ENCODE data around the gene CACNA1B. TPM values are rescaled to one million over a fixed set of nuclear protein-coding genes. Genes with fewer than 3 reads are reported as not detected.

Gene CACNA1B
- total and polyA plus RNA-seq, 2 of the 4 experiments (the other 2 are of a cell fraction): 0.02 TPM; not detected in 1

GRCh38 chr9:137956688-137957385, 79.3 kb downstream of the CACNA1B start:
- H3K9me3 ChIP-seq (ENCODE audit: control insufficient read depth, insufficient read depth, low read length): peaks cover 53% of the 10 kb centered on the region
- H3K27ac ChIP-seq (ENCODE audit: insufficient read depth, low read length): no peak overlapping the region
- dilution Hi-C loops (cut with HindIII; ENCODE audit: low sequenced_read_pairs, unreplicated experiment) (no loop called here), in situ Hi-C loops (cut with MboI; ENCODE audit: low sequenced_read_pairs) (no loop called here), intact Hi-C loops (cut with micrococcal nuclease) (no loop called here)
- no peaks in the 10 kb centered on the region for H3K27me3 ChIP-seq (ENCODE audit: control insufficient read depth, insufficient read depth, low read length)
- no peak overlapping the region for H3K9ac ChIP-seq (ENCODE audit: low read depth, low read length)
- H3K4ac ChIP-seq (ENCODE audit: low read depth, low read length): no peak overlapping the region
- no peaks in the 10 kb centered on the region for H4K20me1 ChIP-seq (ENCODE audit: insufficient read depth, low read length)
- no peak overlapping the region for H2BK15ac ChIP-seq (ENCODE audit: low read depth, low read length)
- no peak overlapping the region for H3K23ac ChIP-seq (ENCODE audit: low read depth, low read length)
- no peak overlapping the region for H3K14ac ChIP-seq (replicated peaks; ENCODE audit: low read depth, low read length)
- no peak overlapping the region for H2BK5ac ChIP-seq (ENCODE audit: low read depth, low read length, poor library complexity, severe bottlenecking)
- no peak overlapping the region for H4K91ac ChIP-seq (ENCODE audit: insufficient read depth, low read depth, low read length)
- no peak overlapping the region for H2BK20ac ChIP-seq (ENCODE audit: low read depth, low read length)
- H3K18ac ChIP-seq (ENCODE audit: low read depth, low read length): no peak overlapping the region
- 53% methylated on average over 6 of the region's 15 CpGs; no CpG with 5 or more reads in 1 of the 2 experiments for WGBS, 2 experiments (ENCODE audit: extremely low coverage in 2 of 2, insufficient read length in 1 of 2)
- H3K9me1 ChIP-seq (ENCODE audit: insufficient read depth, low read length): no peaks in the 10 kb centered on the region
- no peak overlapping the region for H4K5ac ChIP-seq (ENCODE audit: low read depth, low read length)
- H2BK120ac ChIP-seq (ENCODE audit: low read depth, low read length): no peak overlapping the region
- ChIA-PET CTCF (no interaction called here), POLR2A (ENCODE audit: unreplicated experiment) (no interaction called here)
- DNase-seq (no peak), ATAC-seq (ENCODE audit: low read depth) (no peak)
- H2AK9ac ChIP-seq (replicated peaks; ENCODE audit: low read depth, low read length, poor library complexity): no peak overlapping the region
- H2AK5ac ChIP-seq (ENCODE audit: low read depth, low read length): no peak overlapping the region
- no TSS peak for BruUV-seq (replicated peaks)
- H2AFZ ChIP-seq (replicated peaks; ENCODE audit: low read length, poor library complexity): no peak overlapping the region
- no peaks in the 10 kb centered on the region for H3K36me3 ChIP-seq (ENCODE audit: control insufficient read depth, insufficient read depth, low read length)
- no peaks in the 10 kb centered on the region for H3K79me1 ChIP-seq (ENCODE audit: low read depth in 1 of 2, low read length in 2 of 2)
- H4K8ac ChIP-seq (ENCODE audit: low read depth in 2 of 2, low read length in 2 of 2): no peak overlapping the region
- no peaks in the 10 kb centered on the region for H3K4me1 ChIP-seq (ENCODE audit: control insufficient read depth, insufficient read depth, low read length)
- no peak for TF ChIP-seq BHLHE40 (IDR thresholded peaks at IDR 0.05; ENCODE audit: low read depth, low read length)
- TF ChIP-seq MAZ (IDR thresholded peaks at IDR 0.05; ENCODE audit: borderline replicate concordance, low read depth, low read length): no peak
- no peak for TF ChIP-seq RAD21 (IDR thresholded peaks at IDR 0.05; ENCODE audit: low read length)
- TF ChIP-seq POLR2A (IDR thresholded peaks at IDR 0.05; ENCODE audit: low read depth, low read length): no peak
- TF ChIP-seq, protein P1, sequence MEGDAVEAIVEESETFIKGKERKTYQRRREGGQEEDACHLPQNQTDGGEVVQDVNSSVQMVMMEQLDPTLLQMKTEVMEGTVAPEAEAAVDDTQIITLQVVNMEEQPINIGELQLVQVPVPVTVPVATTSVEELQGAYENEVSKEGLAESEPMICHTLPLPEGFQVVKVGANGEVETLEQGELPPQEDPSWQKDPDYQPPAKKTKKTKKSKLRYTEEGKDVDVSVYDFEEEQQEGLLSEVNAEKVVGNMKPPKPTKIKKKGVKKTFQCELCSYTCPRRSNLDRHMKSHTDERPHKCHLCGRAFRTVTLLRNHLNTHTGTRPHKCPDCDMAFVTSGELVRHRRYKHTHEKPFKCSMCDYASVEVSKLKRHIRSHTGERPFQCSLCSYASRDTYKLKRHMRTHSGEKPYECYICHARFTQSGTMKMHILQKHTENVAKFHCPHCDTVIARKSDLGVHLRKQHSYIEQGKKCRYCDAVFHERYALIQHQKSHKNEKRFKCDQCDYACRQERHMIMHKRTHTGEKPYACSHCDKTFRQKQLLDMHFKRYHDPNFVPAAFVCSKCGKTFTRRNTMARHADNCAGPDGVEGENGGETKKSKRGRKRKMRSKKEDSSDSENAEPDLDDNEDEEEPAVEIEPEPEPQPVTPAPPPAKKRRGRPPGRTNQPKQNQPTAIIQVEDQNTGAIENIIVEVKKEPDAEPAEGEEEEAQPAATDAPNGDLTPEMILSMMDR (conservative IDR thresholded peaks at IDR 0.05; ENCODE audit: low read depth, low read length): no peak
- no peak for TF ChIP-seq USF2 (IDR thresholded peaks at IDR 0.05; ENCODE audit: low read depth, low read length)
- no peak for TF ChIP-seq RFX5 (IDR thresholded peaks at IDR 0.05; ENCODE audit: low read depth, low read length)
- TF ChIP-seq, protein P2, sequence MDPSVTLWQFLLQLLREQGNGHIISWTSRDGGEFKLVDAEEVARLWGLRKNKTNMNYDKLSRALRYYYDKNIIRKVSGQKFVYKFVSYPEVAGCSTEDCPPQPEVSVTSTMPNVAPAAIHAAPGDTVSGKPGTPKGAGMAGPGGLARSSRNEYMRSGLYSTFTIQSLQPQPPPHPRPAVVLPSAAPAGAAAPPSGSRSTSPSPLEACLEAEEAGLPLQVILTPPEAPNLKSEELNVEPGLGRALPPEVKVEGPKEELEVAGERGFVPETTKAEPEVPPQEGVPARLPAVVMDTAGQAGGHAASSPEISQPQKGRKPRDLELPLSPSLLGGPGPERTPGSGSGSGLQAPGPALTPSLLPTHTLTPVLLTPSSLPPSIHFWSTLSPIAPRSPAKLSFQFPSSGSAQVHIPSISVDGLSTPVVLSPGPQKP (IDR thresholded peaks at IDR 0.05; ENCODE audit: borderline replicate concordance, low read depth, low read length): no peak
- H3K56ac ChIP-seq (ENCODE audit: extremely low read depth, insufficient read depth, low read length): no peak overlapping the region
- H3K4me2 ChIP-seq (ENCODE audit: low read depth, low read length): no peak overlapping the region
- H3K4me3 ChIP-seq (ENCODE audit: insufficient read depth, low read depth, low read length): no peak overlapping the region

Measured in IMR-90 (cell line).